Neuronal stem cell (in vitro differentiated cells): ENCODE results near the gene DPY19L2.
"Not testable (repeated sequence)": the region's sequence is repeated elsewhere in the genome, so short reads cannot be mapped to it uniquely, and the experiment has no call there.

ENCODE experiments used
- DNase-seq: peaks from one replicate; pipeline ENCODE4 v3.0.0-alpha.2; 2013; ENCODE audit warnings: low spot score
- H2AFZ ChIP-seq: one replicate; pipeline ENCODE4 v1.6.1; 2013; ENCODE audit warnings: mild to moderate bottlenecking, low read length, inconsistent platforms
- H2AK5ac ChIP-seq: 2 replicates; pipeline ENCODE4 v1.6.1; 2013; ENCODE audit warnings: low read depth, mild to moderate bottlenecking, inconsistent platforms, low read length, moderate library complexity, mixed read lengths
- H2BK120ac ChIP-seq: 2 replicates; pipeline ENCODE4 v1.6.1; 2013; ENCODE audit warnings: low read depth, mild to moderate bottlenecking, inconsistent platforms, low read length, moderate library complexity, mixed read lengths
- H2BK12ac ChIP-seq: one replicate; pipeline ENCODE4 v1.6.1; 2013; ENCODE audit warnings: low read length, inconsistent platforms
- H2BK15ac ChIP-seq: 2 replicates; pipeline ENCODE4 v1.6.1; 2013; ENCODE audit warnings: mild to moderate bottlenecking, low read length, inconsistent platforms, mixed read lengths
- H2BK5ac ChIP-seq: one replicate; pipeline ENCODE4 v1.6.1; 2013; ENCODE audit warnings: inconsistent platforms, mild to moderate bottlenecking, low read length, moderate library complexity
- H3K14ac ChIP-seq: one replicate; pipeline ENCODE4 v1.6.1; 2013; ENCODE audit warnings: low read length, inconsistent platforms
- H3K18ac ChIP-seq: 2 replicates; pipeline ENCODE4 v1.6.1; 2013; ENCODE audit warnings: low read length, inconsistent platforms
- H3K23ac ChIP-seq: 2 replicates; pipeline ENCODE4 v1.6.1; 2013; ENCODE audit warnings: low read depth, mild to moderate bottlenecking, mixed read lengths, low read length, inconsistent platforms; ENCODE audit not compliant: poor library complexity
- H3K27ac ChIP-seq: replicated peaks from 3 replicates; pipeline ENCODE4 v1.5.1; 2013; ENCODE audit warnings: low read length, inconsistent platforms
- H3K27me3 ChIP-seq, 3 experiments: 2 replicates each; pipeline ENCODE4 v1.6.1; 2013; ENCODE audit warnings: low read length in 3 of 3, mild to moderate bottlenecking in 2 of 3, inconsistent platforms in 1 of 3, low read depth in 1 of 3, mixed read lengths in 1 of 3, moderate library complexity in 1 of 3; ENCODE audit not compliant: control insufficient read depth in 3 of 3, insufficient read depth in 3 of 3
- H3K36me3 ChIP-seq, 2 donors: replicated peaks in 1 of 2; 2 replicates each; pipeline ENCODE4 v1.6.1; 2013; ENCODE audit warnings: low read length in 2 of 2; ENCODE audit not compliant: control insufficient read depth in 2 of 2, insufficient read depth in 2 of 2
- H3K4ac ChIP-seq: 2 replicates; pipeline ENCODE4 v1.6.1; 2013; ENCODE audit warnings: inconsistent platforms, mild to moderate bottlenecking, low read length, moderate library complexity
- H3K4me1 ChIP-seq, 2 donors: 1 replicate in 1 of 2; 2 replicates in 1 of 2; pipeline ENCODE4 v1.6.1; 2013; ENCODE audit warnings: low read length in 2 of 2, low read depth in 1 of 2; ENCODE audit not compliant: control insufficient read depth in 2 of 2, insufficient read depth in 1 of 2
- H3K4me2 ChIP-seq: one replicate; pipeline ENCODE4 v1.6.1; 2013; ENCODE audit warnings: mild to moderate bottlenecking, low read length, inconsistent platforms; ENCODE audit not compliant: insufficient read depth, poor library complexity, severe bottlenecking
- H3K4me3 ChIP-seq, 2 donors: 2 replicates each; pipeline ENCODE4 v1.5.1; 2013; ENCODE audit warnings: low read length in 2 of 2, mild to moderate bottlenecking in 2 of 2, inconsistent platforms in 1 of 2, moderate library complexity in 1 of 2
- H3K79me1 ChIP-seq: one replicate; pipeline ENCODE4 v1.6.1; 2013; ENCODE audit warnings: low read depth, mild to moderate bottlenecking, inconsistent platforms, low read length, moderate library complexity
- H3K9ac ChIP-seq: one replicate; pipeline ENCODE4 v1.6.1; 2013; ENCODE audit warnings: mild to moderate bottlenecking, low read depth, low read length, inconsistent platforms; ENCODE audit not compliant: poor library complexity
- H3K9me3 ChIP-seq, 2 donors: replicated peaks in 1 of 2; 2 replicates each; pipeline versions ENCODE3 to v1.6.1; 2013; ENCODE audit warnings: low read length in 2 of 2, mild to moderate bottlenecking in 2 of 2, inconsistent platforms in 1 of 2, low read depth in 1 of 2, mixed read lengths in 1 of 2, moderate library complexity in 1 of 2; ENCODE audit not compliant: control insufficient read depth in 2 of 2, insufficient read depth in 1 of 2
- H4K8ac ChIP-seq: one replicate; pipeline ENCODE4 v1.6.1; 2013; ENCODE audit warnings: low read depth, mild to moderate bottlenecking, inconsistent platforms, low read length, moderate library complexity
- H4K91ac ChIP-seq: one replicate; pipeline ENCODE4 v1.6.1; 2013; ENCODE audit warnings: low read length, low read depth, mild to moderate bottlenecking, inconsistent platforms; ENCODE audit not compliant: poor library complexity
- WGBS, 2 donors: extraction: QIAGEN DNeasy Blood & Tissue Kit; methylation state at CpG; one replicate each; pipeline ENCODE4 v1.1.7; 2013; ENCODE audit warnings: missing lambda C conversion rate in 2 of 2, mixed read lengths in 1 of 2; ENCODE audit not compliant: insufficient read length in 2 of 2, insufficient replicate concordance in 1 of 2; ENCODE audit errors: extremely low coverage in 2 of 2; 5-methylcytosine and 5-hydroxymethylcytosine counted together

DPY19L2 gene

DNA sequence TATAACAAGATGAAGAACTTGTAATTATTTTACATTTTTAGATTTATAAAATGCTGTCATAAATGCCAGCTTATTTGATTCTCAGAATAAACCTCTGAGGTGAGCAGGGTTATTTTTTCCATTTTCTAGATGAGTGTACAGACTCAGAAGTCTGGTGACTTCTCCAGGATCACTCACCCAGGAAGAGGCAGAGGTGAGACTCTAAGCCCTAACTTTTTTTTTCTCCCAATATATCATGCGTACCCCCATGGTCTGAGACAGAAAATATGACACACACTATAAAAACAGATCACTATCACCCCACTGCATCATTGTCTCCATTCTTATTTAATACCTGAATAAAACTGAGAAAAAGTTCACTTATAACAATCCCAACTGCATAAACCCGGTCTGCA lies 45.4 kb upstream of the DPY19L2 start:
- not testable (repeated sequence) for H3K18ac ChIP-seq, H3K9ac ChIP-seq

DNA sequence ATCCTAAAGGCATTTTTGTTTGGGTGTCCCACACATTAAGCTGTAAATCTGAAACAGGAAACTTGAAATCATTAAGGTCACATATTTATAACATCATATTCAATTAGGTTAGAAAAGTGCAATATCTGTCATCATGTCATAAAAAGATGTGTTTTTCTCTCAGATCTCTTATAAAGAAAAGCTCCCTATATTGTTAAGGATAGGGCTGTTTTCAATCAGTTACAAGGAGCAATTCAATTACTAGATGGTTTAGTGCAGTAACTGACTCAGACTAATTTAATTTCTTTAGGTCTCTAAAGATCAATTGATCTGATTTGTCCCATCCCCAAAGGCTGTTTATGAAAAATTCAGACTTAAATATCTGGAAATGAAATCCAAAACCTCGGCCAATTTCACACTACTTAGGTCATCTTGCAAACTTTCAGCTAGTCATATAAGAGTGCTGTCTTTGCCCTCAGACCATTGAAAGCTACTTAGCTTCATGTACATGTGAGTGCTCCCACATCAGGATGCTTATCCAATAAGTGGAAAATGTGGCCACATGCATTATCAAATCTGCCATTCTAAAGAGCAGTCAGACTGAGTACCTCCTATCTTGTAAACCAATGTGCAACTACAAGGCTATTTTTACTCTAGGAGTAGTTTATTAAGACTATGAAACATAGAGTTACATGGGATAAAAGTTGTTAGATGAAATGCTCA lies 44.8 kb upstream of the DPY19L2 start:
- H4K8ac ChIP-seq, H3K9me3 ChIP-seq, H3K36me3 ChIP-seq, H2AK5ac ChIP-seq, H3K18ac ChIP-seq, H3K14ac ChIP-seq, H3K27ac ChIP-seq, H2BK120ac ChIP-seq, H3K4ac ChIP-seq, H3K27me3 ChIP-seq, H3K23ac ChIP-seq, H2BK12ac ChIP-seq, DNase-seq, H3K4me1 ChIP-seq, H2BK15ac ChIP-seq, H3K79me1 ChIP-seq, H2AFZ ChIP-seq, H3K4me2 ChIP-seq, H2BK5ac ChIP-seq, H3K4me3 ChIP-seq, H4K91ac ChIP-seq, H3K9ac ChIP-seq: not testable (repeated sequence)
- no CpG with 5 or more reads among the region's 1 CpG for WGBS, 2 donors

More for the DNA sequence above, 45.4 kb upstream of the DPY19L2 start:
- WGBS, 2 donors, result no CpG with 5 or more reads among the region's 2 CpGs
- not testable (repeated sequence) for H4K91ac ChIP-seq, H3K4ac ChIP-seq, H3K23ac ChIP-seq, H2BK120ac ChIP-seq, H2AK5ac ChIP-seq, H3K27ac ChIP-seq, H3K4me2 ChIP-seq, H3K36me3 ChIP-seq, H3K79me1 ChIP-seq, H2AFZ ChIP-seq, DNase-seq, H3K14ac ChIP-seq, H2BK5ac ChIP-seq, H3K9me3 ChIP-seq, H2BK15ac ChIP-seq, H3K4me3 ChIP-seq, H2BK12ac ChIP-seq, H4K8ac ChIP-seq, H3K4me1 ChIP-seq, H3K27me3 ChIP-seq

DNA sequence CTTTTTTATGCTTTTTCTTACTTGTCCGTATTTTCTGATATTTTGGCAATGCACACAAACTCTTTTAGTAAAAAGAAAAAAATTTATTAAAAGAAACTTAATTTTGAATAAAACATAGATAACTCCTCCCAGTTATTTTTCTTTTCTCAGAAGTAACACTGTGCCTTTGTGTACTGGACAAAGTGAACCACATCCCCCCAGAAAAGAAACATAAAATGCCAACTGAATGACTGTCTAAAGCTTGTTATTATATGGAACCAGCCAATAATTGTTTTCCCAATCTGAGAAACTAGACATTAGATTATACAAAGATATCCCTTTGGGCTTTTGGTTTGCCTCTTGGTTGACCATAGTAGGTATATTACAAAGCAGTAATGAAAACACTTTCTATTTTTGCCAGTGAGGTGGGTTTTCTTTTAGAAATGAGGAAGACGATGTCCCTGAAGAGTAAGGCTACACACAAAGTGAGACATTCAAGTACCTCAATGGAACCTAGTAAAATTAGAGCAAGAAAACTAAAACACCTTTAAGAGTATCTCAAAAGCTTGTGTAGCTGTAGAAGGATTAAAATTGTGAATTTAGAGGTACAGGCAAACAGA lies 44.2 kb upstream of the DPY19L2 start:
- H3K4me3 ChIP-seq, H3K79me1 ChIP-seq, H3K36me3 ChIP-seq, H3K27me3 ChIP-seq, H4K91ac ChIP-seq, H3K9ac ChIP-seq, H2BK120ac ChIP-seq, H3K9me3 ChIP-seq, H2BK12ac ChIP-seq, H3K4ac ChIP-seq, H2AFZ ChIP-seq, H4K8ac ChIP-seq, H3K4me1 ChIP-seq, H2BK5ac ChIP-seq, H3K14ac ChIP-seq, H2AK5ac ChIP-seq, H3K27ac ChIP-seq, H3K4me2 ChIP-seq, H3K23ac ChIP-seq, H3K18ac ChIP-seq, DNase-seq, H2BK15ac ChIP-seq: not testable (repeated sequence)
- WGBS, 2 donors, result no CpG with 5 or more reads among the region's 2 CpGs

DNA sequence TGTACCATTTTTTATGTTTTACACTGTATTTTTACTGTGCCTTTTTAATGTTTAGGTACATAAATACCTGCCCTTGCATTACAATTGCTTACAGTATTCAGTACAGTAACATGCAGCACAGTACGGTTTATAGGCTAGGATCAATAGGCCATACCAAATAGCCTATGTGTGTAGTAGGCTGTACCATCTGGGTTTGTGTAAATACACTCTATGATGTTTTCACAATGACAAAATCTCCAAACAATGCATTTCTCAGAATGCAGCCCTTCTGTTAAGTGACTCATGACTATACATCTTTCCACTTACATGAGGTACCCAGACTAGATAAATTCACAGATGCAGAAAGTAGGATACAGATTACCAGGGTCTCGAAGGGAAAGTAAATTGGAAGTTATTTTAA lies 43.0 kb upstream of the DPY19L2 start:
- not testable (repeated sequence) for H3K9ac ChIP-seq, H3K27ac ChIP-seq, H3K79me1 ChIP-seq, H2BK120ac ChIP-seq, H3K4me1 ChIP-seq, H3K4me3 ChIP-seq, H2BK5ac ChIP-seq, H3K18ac ChIP-seq, H3K4me2 ChIP-seq, DNase-seq, H2AK5ac ChIP-seq, H2AFZ ChIP-seq, H3K9me3 ChIP-seq, H3K36me3 ChIP-seq, H2BK12ac ChIP-seq, H3K23ac ChIP-seq, H4K91ac ChIP-seq, H3K14ac ChIP-seq, H2BK15ac ChIP-seq, H4K8ac ChIP-seq, H3K27me3 ChIP-seq, H3K4ac ChIP-seq
- no CpG with 5 or more reads among the region's 2 CpGs for WGBS, 2 donors
